MM.1S (cell line): ENCODE results near the gene TMPRSS13.

ENCODE experiments used
- EZH2 ChIP-seq: fragments of 300-600 bp; sonication (generic); optimal IDR thresholded peaks from 2 replicates; pipeline ENCODE3; 2017; ENCODE audit warnings: low read depth, mild to moderate bottlenecking, antibody characterized with exemption, low read length, mixed read lengths
- EZH2phosphoT487 ChIP-seq: fragments of 300-600 bp; sonication (generic); IDR thresholded peaks from 2 replicates; pipeline ENCODE4 v1.6.1; 2018; ENCODE audit warnings: antibody characterized with exemption, low read length
- TF ChIP-seq, protein P1 (sequence below): fragments of 300-600 bp; sonication (generic); IDR thresholded peaks from 2 replicates; pipeline ENCODE4 v1.5.1; 2016; ENCODE audit warnings: antibody characterized with exemption, low read length, mixed read lengths

- no peak for TF ChIP-seq EZH2
- TF ChIP-seq, protein P1, sequence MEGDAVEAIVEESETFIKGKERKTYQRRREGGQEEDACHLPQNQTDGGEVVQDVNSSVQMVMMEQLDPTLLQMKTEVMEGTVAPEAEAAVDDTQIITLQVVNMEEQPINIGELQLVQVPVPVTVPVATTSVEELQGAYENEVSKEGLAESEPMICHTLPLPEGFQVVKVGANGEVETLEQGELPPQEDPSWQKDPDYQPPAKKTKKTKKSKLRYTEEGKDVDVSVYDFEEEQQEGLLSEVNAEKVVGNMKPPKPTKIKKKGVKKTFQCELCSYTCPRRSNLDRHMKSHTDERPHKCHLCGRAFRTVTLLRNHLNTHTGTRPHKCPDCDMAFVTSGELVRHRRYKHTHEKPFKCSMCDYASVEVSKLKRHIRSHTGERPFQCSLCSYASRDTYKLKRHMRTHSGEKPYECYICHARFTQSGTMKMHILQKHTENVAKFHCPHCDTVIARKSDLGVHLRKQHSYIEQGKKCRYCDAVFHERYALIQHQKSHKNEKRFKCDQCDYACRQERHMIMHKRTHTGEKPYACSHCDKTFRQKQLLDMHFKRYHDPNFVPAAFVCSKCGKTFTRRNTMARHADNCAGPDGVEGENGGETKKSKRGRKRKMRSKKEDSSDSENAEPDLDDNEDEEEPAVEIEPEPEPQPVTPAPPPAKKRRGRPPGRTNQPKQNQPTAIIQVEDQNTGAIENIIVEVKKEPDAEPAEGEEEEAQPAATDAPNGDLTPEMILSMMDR: no peak
- TF ChIP-seq EZH2phosphoT487: no peak
Observed at GRCh38 chr11:117941163-117941707, 12.0 kb upstream of the TMPRSS13 start.
